Measurements from ENCODE around the gene NUAK2. TPM values are rescaled to one million over a fixed set of nuclear protein-coding genes. Genes with fewer than 3 reads are reported as not detected.

Gene NUAK2
- total RNA-seq, 1 experiment from 2014 or later, result 25.7 TPM

- Histone ChIP-seq H3K27me3 (replicated peaks; ENCODE audit: control insufficient read depth, insufficient read depth, low read length) (no peaks in the 10 kb centered on the region), H3K4me1 (no peaks in the 10 kb centered on the region), H3K4me3 (ENCODE audit: low read depth, low read length) (no peak overlapping the region), H3K9me3 (no peaks in the 10 kb centered on the region), H3K36me3 (ENCODE audit: control insufficient read depth, insufficient read depth, low read length) (no peaks in the 10 kb centered on the region)
- Mint-ChIP-seq H3K4me1 (ENCODE audit: low read depth, unreplicated experiment) (no peaks in the 10 kb centered on the region), H3K4me3 (ENCODE audit: unreplicated experiment) (no peak overlapping the region), H3K9me3 (ENCODE audit: unreplicated experiment) (no peaks in the 10 kb centered on the region), H3K27ac (ENCODE audit: unreplicated experiment) (no peak overlapping the region), H3K27me3 (ENCODE audit: insufficient read depth, unreplicated experiment) (peaks cover 3% of the 10 kb centered on the region), H3K36me3 (ENCODE audit: insufficient read depth, unreplicated experiment) (no peaks in the 10 kb centered on the region)
- POLR2A ChIA-PET, result no interaction called here
- intact Hi-C loops (cut with micrococcal nuclease; ENCODE audit: unreplicated experiment), result no loop called here
- CTCF ChIA-PET, result interaction anchor here (1.0 to 2.3 kb wide), 6 partner anchors 12 to 186 kb away, joined by 3 to 19 read pairs (median 4); no protein-coding TSS in a partner anchor
- BruUV-seq (replicated peaks), result no TSS peak
- DNase-seq, result no peak
- TF ChIP-seq CTCF (IDR thresholded peaks at IDR 0.05; ENCODE audit: insufficient read depth in 1 of 2, low read depth in 1 of 2, low read length in 1 of 2, severe bottlenecking in 1 of 2, unreplicated experiment in 1 of 2), result no peak
These were observed 15.9 kb upstream of the NUAK2 start for GRCh38 chr1:205337481-205337880.

- ChIA-PET POLR2A (no interaction called here), CTCF (interaction anchor here (0.6 to 2.3 kb wide), 8 partner anchors 11 to 188 kb away, joined by 3 to 19 read pairs (median 4); no protein-coding TSS in a partner anchor)
- no TSS peak for BruUV-seq (replicated peaks)
- Histone ChIP-seq H3K4me3 (ENCODE audit: low read depth, low read length) (no peak overlapping the region), H3K36me3 (ENCODE audit: control insufficient read depth, insufficient read depth, low read length) (no peaks in the 10 kb centered on the region), H3K9me3 (no peaks in the 10 kb centered on the region), H3K4me1 (no peaks in the 10 kb centered on the region), H3K27me3 (replicated peaks; ENCODE audit: control insufficient read depth, insufficient read depth, low read length) (no peaks in the 10 kb centered on the region)
- intact Hi-C loops (cut with micrococcal nuclease; ENCODE audit: unreplicated experiment), result loop anchor here (1.0 kb wide), 1 partner anchor 150 kb away; no protein-coding TSS in a partner anchor
- Mint-ChIP-seq H3K36me3 (ENCODE audit: insufficient read depth, unreplicated experiment) (no peaks in the 10 kb centered on the region), H3K27ac (ENCODE audit: unreplicated experiment) (no peak overlapping the region), H3K4me1 (ENCODE audit: low read depth, unreplicated experiment) (no peaks in the 10 kb centered on the region), H3K4me3 (ENCODE audit: unreplicated experiment) (no peak overlapping the region), H3K27me3 (ENCODE audit: insufficient read depth, unreplicated experiment) (no peaks in the 10 kb centered on the region), H3K9me3 (ENCODE audit: unreplicated experiment) (no peaks in the 10 kb centered on the region)
- peak; percentile 79 to 87 for DNase-seq
- TF ChIP-seq CTCF (IDR thresholded peaks at IDR 0.05; ENCODE audit: insufficient read depth in 1 of 2, low read depth in 1 of 2, low read length in 1 of 2, severe bottlenecking in 1 of 2, unreplicated experiment in 1 of 2), result peak; percentile 90 to 99
These were observed 14.1 kb upstream of the NUAK2 start for GRCh38 chr1:205335692-205336091.

GRCh38 chr1:205332015-205332791, 10.7 kb upstream of the NUAK2 start:
- Mint-ChIP-seq H3K4me1 (ENCODE audit: low read depth, unreplicated experiment) (no peaks in the 10 kb centered on the region), H3K4me3 (ENCODE audit: unreplicated experiment) (no peak overlapping the region), H3K27me3 (ENCODE audit: insufficient read depth, unreplicated experiment) (no peaks in the 10 kb centered on the region), H3K36me3 (ENCODE audit: insufficient read depth, unreplicated experiment) (no peaks in the 10 kb centered on the region), H3K9me3 (ENCODE audit: unreplicated experiment) (no peaks in the 10 kb centered on the region), H3K27ac (ENCODE audit: unreplicated experiment) (no peak overlapping the region)
- intact Hi-C loops (cut with micrococcal nuclease; ENCODE audit: unreplicated experiment), result no loop called here
- ChIA-PET POLR2A (no interaction called here), CTCF (interaction anchor here (0.6 to 2.1 kb wide), 5 partner anchors 22 to 192 kb away, joined by 3 to 8 read pairs (median 4); no protein-coding TSS in a partner anchor)
- DNase-seq, result no peak
- Histone ChIP-seq H3K4me1 (no peaks in the 10 kb centered on the region), H3K4me3 (ENCODE audit: low read depth, low read length) (no peak overlapping the region), H3K36me3 (ENCODE audit: control insufficient read depth, insufficient read depth, low read length) (no peaks in the 10 kb centered on the region), H3K9me3 (no peaks in the 10 kb centered on the region), H3K27me3 (replicated peaks; ENCODE audit: control insufficient read depth, insufficient read depth, low read length) (no peaks in the 10 kb centered on the region)
- TF ChIP-seq CTCF (IDR thresholded peaks at IDR 0.05; ENCODE audit: insufficient read depth in 1 of 2, low read depth in 1 of 2, low read length in 1 of 2, severe bottlenecking in 1 of 2, unreplicated experiment in 1 of 2), result no peak
- no TSS peak for BruUV-seq (replicated peaks)
